ENCODE measurements around the gene MTSS2.

Gene MTSS2

GRCh38 chr16:70680495-70681381, 5.1 kb downstream of the MTSS2 start:
- H3K4me3 ChIP-seq (ENCODE audit: low read depth, low read length), result no peak overlapping the region
- TF ChIP-seq CTCF (IDR thresholded peaks at IDR 0.05; ENCODE audit: borderline replicate concordance, insufficient read depth, low read depth, low read length), result no peak

GRCh38 chr16:70679671-70680494, 6.0 kb downstream of the MTSS2 start:
- peak; percentile 24; the same call in 1 of the 2 replicates for TF ChIP-seq CTCF (IDR thresholded peaks at IDR 0.05; ENCODE audit: borderline replicate concordance, insufficient read depth, low read depth, low read length)
- H3K4me3 ChIP-seq (ENCODE audit: low read depth, low read length), result no peak overlapping the region

- no peak overlapping the region for H3K4me3 ChIP-seq (ENCODE audit: low read depth, low read length)
- no peak for TF ChIP-seq CTCF (IDR thresholded peaks at IDR 0.05; ENCODE audit: borderline replicate concordance, insufficient read depth, low read depth, low read length)
These were observed 6.8 kb downstream of the MTSS2 start for GRCh38 chr16:70678898-70679670.

- no peak for TF ChIP-seq CTCF (IDR thresholded peaks at IDR 0.05; ENCODE audit: borderline replicate concordance, insufficient read depth, low read depth, low read length)
These were observed 7.5 kb downstream of the MTSS2 start for GRCh38 chr16:70678121-70678897.

GRCh38 chr16:70677499-70678120, 8.2 kb downstream of the MTSS2 start:
- no peak overlapping the region for H3K4me3 ChIP-seq (ENCODE audit: low read depth, low read length)
- TF ChIP-seq CTCF (IDR thresholded peaks at IDR 0.05; ENCODE audit: borderline replicate concordance, insufficient read depth, low read depth, low read length), result no peak

More at GRCh38 chr16:70678121-70678897, 7.5 kb downstream of the MTSS2 start:
- no peak overlapping the region for H3K4me3 ChIP-seq (ENCODE audit: low read depth, low read length)

All from GM12875 (cell line).